SH-SY5Y (cell line): ENCODE data around the gene COPRS.

ENCODE experiments used
- GATA2 ChIP-seq: IDR thresholded peaks from 2 replicates; pipeline ENCODE4 v1.6.1; 2011; ENCODE audit warnings: mild to moderate bottlenecking, low read depth, low read length
- GATA3 ChIP-seq: IDR thresholded peaks from 2 replicates; pipeline ENCODE4 v1.6.1; 2011; ENCODE audit warnings: low read depth, mild to moderate bottlenecking, low read length, moderate library complexity

- TF ChIP-seq GATA2 (no peak), GATA3 (no peak)
Observed at GRCh38 chr17:31811101-31811500, 47.9 kb downstream of the COPRS start.
